ES-I3 (cell line): ENCODE data around the gene TSC22D1.
"Not testable (repeated sequence)": the region's sequence is repeated elsewhere in the genome, so short reads cannot be mapped to it uniquely, and the experiment has no call there.

Experiments
- H3K36me3 ChIP-seq: 2 replicates; pipeline ENCODE4 v1.6.1; 2013; ENCODE audit warnings: mild to moderate bottlenecking, low read length, control low read depth, moderate library complexity; ENCODE audit not compliant: insufficient read depth
- H3K4me1 ChIP-seq: 2 replicates; pipeline ENCODE4 v1.6.1; 2013; ENCODE audit warnings: mild to moderate bottlenecking, control low read depth, low read length; ENCODE audit not compliant: insufficient read depth
- H3K9ac ChIP-seq: 2 replicates; pipeline ENCODE4 v1.6.1; 2013; ENCODE audit warnings: low read depth, mild to moderate bottlenecking, low read length, moderate library complexity
- H3K9me3 ChIP-seq: 2 replicates; pipeline ENCODE4 v1.6.1; 2013; ENCODE audit warnings: mild to moderate bottlenecking, low read length, moderate library complexity; ENCODE audit not compliant: control insufficient read depth, insufficient read depth

TSC22D1 gene

GRCh38 chr13:44583137-44583536 lies 7.0 kb upstream of the TSC22D1 start:
- Histone ChIP-seq H3K36me3 (no peaks in the 10 kb centered on the region), H3K9me3 (no peaks in the 10 kb centered on the region), H3K9ac (no peak overlapping the region), H3K4me1 (peaks cover 8% of the 10 kb centered on the region; the same call in 1 of the 2 replicates)

GRCh38 chr13:44578067-44578400 lies 1.9 kb upstream of the TSC22D1 start:
- no peaks in the 10 kb centered on the region for H3K36me3 ChIP-seq
- peaks cover 28% of the 10 kb centered on the region for H3K4me1 ChIP-seq
- no peaks in the 10 kb centered on the region for H3K9me3 ChIP-seq
- peak overlapping the region; percentile 93 for H3K9ac ChIP-seq

GRCh38 chr13:44577236-44578066 lies 1.3 kb upstream of the TSC22D1 start:
- Histone ChIP-seq H3K9me3 (no peaks in the 10 kb centered on the region), H3K36me3 (no peaks in the 10 kb centered on the region), H3K9ac (peak overlapping the region; percentile 93), H3K4me1 (peaks cover 29% of the 10 kb centered on the region)

- no peaks in the 10 kb centered on the region for H3K9me3 ChIP-seq
- peaks cover 29% of the 10 kb centered on the region for H3K4me1 ChIP-seq
- no peaks in the 10 kb centered on the region for H3K36me3 ChIP-seq
- H3K9ac ChIP-seq = peak overlapping the region; percentile 93
Measured at GRCh38 chr13:44576351-44577235, 463 bp upstream of the TSC22D1 start.

- peak overlapping the region; percentile 93; the same call in 1 of the 2 replicates for H3K9ac ChIP-seq
- H3K4me1 ChIP-seq = peaks cover 29% of the 10 kb centered on the region
Measured at GRCh38 chr13:44575035-44575434, 1.1 kb downstream of the TSC22D1 start.

GRCh38 chr13:44574466-44574855 lies 1.7 kb downstream of the TSC22D1 start:
- Histone ChIP-seq H3K36me3 (no peaks in the 10 kb centered on the region), H3K9me3 (no peaks in the 10 kb centered on the region), H3K9ac (no peak overlapping the region), H3K4me1 (peaks cover 26% of the 10 kb centered on the region)

More at GRCh38 chr13:44575035-44575434, 1.1 kb downstream of the TSC22D1 start:
- no peaks in the 10 kb centered on the region for H3K36me3 ChIP-seq
- H3K9me3 ChIP-seq = no peaks in the 10 kb centered on the region

- H3K9me3 ChIP-seq = no peaks in the 10 kb centered on the region
- H3K9ac ChIP-seq = no peak overlapping the region
- peaks cover 23% of the 10 kb centered on the region for H3K4me1 ChIP-seq
- no peaks in the 10 kb centered on the region for H3K36me3 ChIP-seq
Measured at GRCh38 chr13:44573790-44574465, 2.2 kb downstream of the TSC22D1 start.

- H3K36me3 ChIP-seq = no peaks in the 10 kb centered on the region
- peak overlapping the region; percentile 36; the same call in 1 of the 2 replicates for H3K9ac ChIP-seq
- H3K4me1 ChIP-seq = peaks cover 23% of the 10 kb centered on the region
- H3K9me3 ChIP-seq = no peaks in the 10 kb centered on the region
Measured at GRCh38 chr13:44573071-44573470, 3.1 kb downstream of the TSC22D1 start.

GRCh38 chr13:44566601-44567000 lies 9.5 kb downstream of the TSC22D1 start:
- H3K4me1 ChIP-seq = peaks cover 16% of the 10 kb centered on the region
- H3K9ac ChIP-seq = no peak overlapping the region

GRCh38 chr13:44565881-44566280 lies 10.2 kb downstream of the TSC22D1 start:
- H3K4me1 ChIP-seq = peaks cover 16% of the 10 kb centered on the region
- no peak overlapping the region for H3K9ac ChIP-seq
- H3K36me3 ChIP-seq = no peaks in the 10 kb centered on the region
- H3K9me3 ChIP-seq = no peaks in the 10 kb centered on the region

More at GRCh38 chr13:44566601-44567000, 9.5 kb downstream of the TSC22D1 start:
- Histone ChIP-seq H3K9me3 (no peaks in the 10 kb centered on the region), H3K36me3 (no peaks in the 10 kb centered on the region)

- H3K9me3 ChIP-seq = no peaks in the 10 kb centered on the region
- no peaks in the 10 kb centered on the region for H3K36me3 ChIP-seq
- H3K9ac ChIP-seq = no peak overlapping the region
- H3K4me1 ChIP-seq = peaks cover 16% of the 10 kb centered on the region
Measured at GRCh38 chr13:44564936-44565335, 11.2 kb downstream of the TSC22D1 start.

GRCh38 chr13:44562853-44563252 lies 13.3 kb downstream of the TSC22D1 start:
- H3K9me3 ChIP-seq, H3K9ac ChIP-seq: not testable (repeated sequence)
- peaks cover 16% of the 10 kb centered on the region for H3K4me1 ChIP-seq

GRCh38 chr13:44561351-44561750 lies 14.8 kb downstream of the TSC22D1 start:
- H3K36me3 ChIP-seq = no peaks in the 10 kb centered on the region
- H3K4me1 ChIP-seq = peaks cover 8% of the 10 kb centered on the region
- no peaks in the 10 kb centered on the region for H3K9me3 ChIP-seq
- H3K9ac ChIP-seq = no peak overlapping the region

More at GRCh38 chr13:44562853-44563252, 13.3 kb downstream of the TSC22D1 start:
- H3K36me3 ChIP-seq = not testable (repeated sequence)

GRCh38 chr13:44557986-44558385 lies 18.1 kb downstream of the TSC22D1 start:
- Histone ChIP-seq H3K4me1 (no peaks in the 10 kb centered on the region), H3K9me3 (no peaks in the 10 kb centered on the region), H3K36me3 (no peaks in the 10 kb centered on the region), H3K9ac (no peak overlapping the region)
